ENCODE results near the gene RRM1.

DNA sequence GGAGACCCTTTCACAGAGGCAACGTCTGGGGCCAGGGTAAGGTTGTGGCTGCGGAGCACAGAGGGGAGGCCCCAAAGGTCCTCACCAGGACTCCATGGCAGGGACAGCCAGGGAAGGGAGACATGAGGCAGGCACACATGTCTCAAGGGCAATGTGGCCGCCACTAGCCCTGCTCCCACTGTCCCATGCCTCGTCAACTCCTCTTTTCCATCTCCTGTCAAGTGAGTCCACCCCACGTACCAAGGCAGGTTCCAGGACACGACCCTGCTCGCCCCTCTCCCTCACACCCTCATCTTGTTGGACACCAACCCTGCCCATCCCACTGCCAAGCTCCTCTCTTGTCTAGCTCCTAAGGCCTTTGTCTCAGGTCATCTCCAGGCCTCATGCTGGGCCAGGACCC lies 73.2 kb downstream of the RRM1 start:
- TF ChIP-seq ATF1 (CRISPR knock-in tag; IDR thresholded peaks at IDR 0.05) (no peak), CREB1 (CRISPR knock-in tag; IDR thresholded peaks at IDR 0.05) (no peak), TCF7 (CRISPR knock-in tag; IDR thresholded peaks at IDR 0.05; ENCODE audit: low read depth) (no peak)
- TF ChIP-seq, protein P1, sequence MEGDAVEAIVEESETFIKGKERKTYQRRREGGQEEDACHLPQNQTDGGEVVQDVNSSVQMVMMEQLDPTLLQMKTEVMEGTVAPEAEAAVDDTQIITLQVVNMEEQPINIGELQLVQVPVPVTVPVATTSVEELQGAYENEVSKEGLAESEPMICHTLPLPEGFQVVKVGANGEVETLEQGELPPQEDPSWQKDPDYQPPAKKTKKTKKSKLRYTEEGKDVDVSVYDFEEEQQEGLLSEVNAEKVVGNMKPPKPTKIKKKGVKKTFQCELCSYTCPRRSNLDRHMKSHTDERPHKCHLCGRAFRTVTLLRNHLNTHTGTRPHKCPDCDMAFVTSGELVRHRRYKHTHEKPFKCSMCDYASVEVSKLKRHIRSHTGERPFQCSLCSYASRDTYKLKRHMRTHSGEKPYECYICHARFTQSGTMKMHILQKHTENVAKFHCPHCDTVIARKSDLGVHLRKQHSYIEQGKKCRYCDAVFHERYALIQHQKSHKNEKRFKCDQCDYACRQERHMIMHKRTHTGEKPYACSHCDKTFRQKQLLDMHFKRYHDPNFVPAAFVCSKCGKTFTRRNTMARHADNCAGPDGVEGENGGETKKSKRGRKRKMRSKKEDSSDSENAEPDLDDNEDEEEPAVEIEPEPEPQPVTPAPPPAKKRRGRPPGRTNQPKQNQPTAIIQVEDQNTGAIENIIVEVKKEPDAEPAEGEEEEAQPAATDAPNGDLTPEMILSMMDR (IDR thresholded peaks at IDR 0.05) = no peak

Data from WTC11 (cell line).